Measurements from ENCODE around the gene TBC1D8.

DNA sequence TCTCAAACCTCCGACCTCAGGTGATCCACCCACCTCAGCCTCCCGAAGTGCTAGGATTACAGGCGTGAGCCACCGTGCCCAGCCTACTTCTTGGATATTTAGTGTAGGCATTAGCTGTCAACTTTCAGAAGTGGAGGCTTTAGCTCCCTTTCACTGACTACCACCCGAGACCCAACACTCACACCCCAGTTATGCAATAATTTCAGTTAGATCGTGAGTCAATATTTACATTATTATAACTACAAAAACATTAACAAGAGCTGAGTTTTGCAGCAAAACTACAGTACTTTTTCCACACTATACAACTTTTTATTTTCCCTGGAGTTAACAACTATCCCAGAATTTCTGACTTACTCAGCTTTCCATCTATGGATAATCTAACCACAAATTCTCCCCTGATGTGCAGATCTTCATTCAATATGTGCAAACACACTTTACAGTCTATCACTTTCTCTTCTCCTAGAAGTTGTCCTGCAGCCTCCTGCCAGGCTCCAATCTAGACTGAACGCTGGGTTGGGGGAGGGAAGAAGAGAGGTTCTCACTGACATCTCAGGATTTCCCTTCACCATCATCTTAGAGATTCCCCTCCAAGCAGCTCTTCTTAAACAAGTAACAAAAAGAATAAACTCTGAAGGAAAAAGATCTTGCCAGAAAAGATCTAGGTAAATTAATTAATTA is 10.1 kb downstream of the TBC1D8 start:
- TF ChIP-seq ZNF274 (IDR thresholded peaks at IDR 0.05; ENCODE audit: low read depth, low read length) (no peak), YY1 (IDR thresholded peaks at IDR 0.05; ENCODE audit: insufficient read depth, insufficient read length) (no peak), SUZ12 (IDR thresholded peaks at IDR 0.05; ENCODE audit: extremely low read depth, insufficient read depth, insufficient read length) (no peak)

Data from NT2/D1 (cell line).